ENCODE measurements around the gene THUMPD1.

Gene THUMPD1

DNA sequence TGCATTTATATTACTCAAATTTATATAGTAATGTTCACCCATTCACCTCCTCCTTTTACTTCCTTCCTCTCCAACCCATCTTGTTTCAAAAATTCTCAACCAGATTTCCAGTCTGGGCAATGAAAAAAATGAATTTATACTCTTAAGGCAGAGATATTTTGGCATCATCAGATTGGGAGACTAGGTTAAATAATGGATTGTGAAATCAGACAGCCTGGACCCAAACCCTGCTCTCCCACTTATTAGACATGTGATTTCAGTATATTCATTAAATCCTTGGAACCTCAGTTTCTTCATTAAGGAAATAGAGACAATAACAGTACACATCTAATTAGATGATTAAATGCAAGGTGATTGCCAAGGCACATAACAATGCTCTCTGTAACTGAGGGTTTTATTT, 52.0 kb downstream of the THUMPD1 start:
- no peak for DNase-seq

DNA sequence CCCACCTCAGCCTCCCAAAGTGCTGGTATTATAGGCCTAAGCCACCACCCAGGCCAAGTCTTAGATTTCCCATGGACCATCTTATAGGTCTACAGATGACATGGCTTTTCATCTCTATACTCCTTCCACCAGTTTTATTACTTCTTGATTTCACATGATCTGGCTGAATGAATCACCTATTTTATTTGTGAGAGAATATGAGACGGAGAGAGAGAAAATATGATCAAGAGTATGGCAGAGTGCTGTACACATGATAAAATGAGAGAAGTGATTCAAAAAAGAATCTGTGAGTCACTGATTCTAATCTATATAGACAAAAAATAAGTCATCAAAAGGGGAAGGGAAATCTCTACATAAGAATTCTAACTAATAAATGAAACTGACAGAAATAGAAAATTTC, 57.8 kb downstream of the THUMPD1 start:
- DNase-seq, result no peak

Measured in cerebellar nuclear complex (tissue), 1 donor.